Activated CD4-positive, alpha-beta T cell treated with anti-CD3 and anti-CD28 coated beads for 4 hours (primary cell): ENCODE results near the gene CPPED1.

Experiments
- DNase-seq, 2 donors: peaks; one replicate each; pipeline ENCODE4 v3.0.0-alpha.2; 2020

The CPPED1 gene

DNA sequence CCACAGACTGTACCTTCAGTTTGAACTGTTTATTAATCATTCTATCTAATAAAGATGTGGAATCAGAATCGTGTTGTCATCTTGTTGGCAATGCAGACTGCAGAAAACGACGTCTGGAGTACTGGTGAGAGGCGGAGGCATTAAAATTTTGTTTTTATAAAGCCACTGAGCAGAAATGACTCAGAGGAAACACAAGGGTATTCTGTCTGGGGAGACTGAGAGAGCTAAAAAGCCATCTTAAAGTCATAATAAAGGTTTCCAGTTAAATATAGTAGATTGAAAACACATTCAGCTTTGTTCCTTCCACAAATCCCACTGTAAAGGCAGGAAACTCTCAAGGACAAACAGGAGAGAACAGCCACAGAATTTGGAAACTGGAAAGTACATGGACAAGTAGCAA lies 74.2 kb downstream of the CPPED1 start:
- no peak for DNase-seq

DNA sequence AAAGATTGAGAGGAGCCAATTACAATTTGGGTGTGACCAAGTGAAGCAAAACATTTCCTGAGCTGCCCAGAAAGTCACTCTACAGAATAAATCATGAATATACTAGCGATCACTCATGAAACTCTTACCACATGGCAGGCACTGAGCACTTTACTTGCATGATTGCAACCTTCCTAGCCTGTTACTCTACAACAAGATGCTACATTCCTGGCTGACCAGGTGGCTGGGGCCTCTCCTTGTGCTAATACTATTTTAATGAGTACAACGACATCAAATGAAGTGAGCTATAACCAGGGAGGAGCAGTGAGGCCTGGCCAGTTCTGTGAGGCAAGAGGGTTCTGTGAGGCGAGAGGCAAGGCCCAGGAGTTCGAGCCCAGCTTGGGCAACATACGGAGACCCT lies 75.2 kb downstream of the CPPED1 start:
- no peak for DNase-seq

DNA sequence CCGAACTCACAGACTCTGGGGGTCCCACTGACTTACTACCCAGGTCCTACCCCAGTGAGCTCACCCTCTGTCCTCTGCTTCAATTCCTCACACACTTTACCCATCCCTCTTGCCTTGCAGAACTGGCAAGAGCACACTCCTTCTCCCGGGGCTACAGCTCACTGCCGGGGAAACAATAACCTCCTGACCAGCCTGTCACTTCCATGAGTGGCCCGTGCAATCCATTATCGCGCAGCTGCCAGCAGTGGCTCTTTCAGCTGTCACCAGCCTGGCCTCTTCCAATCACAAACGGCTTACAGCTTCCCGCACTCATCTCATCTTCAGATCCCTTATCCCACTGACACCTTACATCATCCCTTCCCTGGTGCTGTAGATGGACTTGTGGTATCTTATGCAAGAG lies 79.5 kb downstream of the CPPED1 start:
- no peak for DNase-seq

DNA sequence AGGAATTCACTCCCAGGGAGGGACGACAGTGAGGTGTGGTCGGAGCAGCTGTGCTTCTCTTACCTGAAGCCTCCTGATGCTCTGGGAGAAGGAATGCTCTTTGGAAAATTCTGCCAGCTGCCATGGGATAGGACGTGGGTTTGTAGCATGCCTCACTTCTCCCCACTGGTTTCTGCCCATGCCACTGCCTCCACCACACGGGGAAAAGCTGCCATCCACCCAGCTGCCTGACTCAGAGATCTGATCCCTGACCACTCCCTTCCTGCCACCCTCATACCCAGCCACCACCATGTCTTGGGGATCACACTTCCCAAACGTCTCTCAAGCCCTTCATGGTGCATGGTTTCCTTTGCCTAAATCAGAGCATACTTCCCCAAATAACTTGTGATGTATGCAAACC lies 80.0 kb downstream of the CPPED1 start:
- DNase-seq: no peak

GRCh38 chr16:12721841-12722421 lies 81.8 kb downstream of the CPPED1 start:
- no peak for DNase-seq

DNA sequence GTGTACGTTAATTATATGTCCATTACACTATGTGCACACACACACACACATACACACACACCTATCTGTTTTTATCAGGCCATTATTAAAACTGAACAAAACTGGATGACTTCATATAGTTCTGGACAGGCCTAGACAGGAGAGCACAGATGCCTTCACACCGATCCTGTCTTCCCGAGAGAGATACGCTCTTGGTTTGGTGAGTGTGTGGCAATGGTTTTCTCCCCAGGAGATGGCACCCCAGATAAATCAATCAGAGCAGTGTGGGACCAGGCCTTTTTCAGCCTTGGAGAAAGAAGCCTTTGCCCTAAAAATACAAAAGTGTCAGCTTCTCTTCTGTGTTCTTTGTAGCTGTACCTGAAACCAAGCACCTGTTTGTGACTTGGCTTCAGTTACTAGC lies 83.7 kb downstream of the CPPED1 start:
- DNase-seq: no peak

DNA sequence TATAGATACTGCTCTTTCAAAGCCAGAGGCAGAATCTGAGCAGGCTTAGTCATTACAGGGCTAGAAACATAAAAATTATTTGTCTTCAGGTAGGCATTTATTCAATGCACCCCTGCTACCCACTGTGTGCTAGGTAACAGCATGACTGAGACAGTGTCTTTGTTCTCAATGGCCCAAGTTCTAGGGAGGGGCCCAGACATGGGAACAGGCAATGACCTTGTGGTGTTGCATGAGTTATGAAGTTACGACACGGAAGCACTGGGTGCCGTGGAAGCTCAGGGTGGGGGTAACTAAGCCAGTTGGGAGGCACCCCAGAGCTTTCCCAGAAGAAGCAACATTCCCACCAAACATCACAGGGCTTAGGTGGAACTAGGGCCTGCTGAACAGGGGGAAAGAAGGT lies 87.0 kb downstream of the CPPED1 start:
- DNase-seq: no peak

GRCh38 chr16:12709807-12710206 lies 93.9 kb downstream of the CPPED1 start:
- DNase-seq: no peak

- DNase-seq: no peak
Observed at GRCh38 chr16:12708266-12708665, 95.4 kb downstream of the CPPED1 start.

DNA sequence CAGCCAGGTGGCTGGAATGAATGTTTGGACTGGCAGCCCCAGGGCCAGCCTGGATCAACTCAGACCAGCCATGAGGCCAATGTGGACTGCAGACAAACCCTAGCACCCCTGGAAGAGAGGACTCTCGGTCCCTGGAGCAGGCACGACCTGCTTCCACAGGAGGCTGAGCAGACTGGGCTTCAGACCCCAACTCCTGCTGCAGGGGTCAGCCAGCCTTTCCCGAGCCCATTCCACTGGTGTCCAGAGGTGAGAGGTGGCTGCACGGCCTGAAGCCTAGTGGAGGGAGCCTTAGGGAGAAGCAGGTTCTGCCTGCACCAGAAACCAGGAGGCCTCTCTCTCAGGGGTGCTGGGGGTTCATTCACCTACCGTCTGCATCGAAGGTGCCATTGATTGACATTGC lies 97.1 kb downstream of the CPPED1 start:
- DNase-seq: no peak

GRCh38 chr16:12704492-12705111 lies 99.1 kb downstream of the CPPED1 start:
- no peak for DNase-seq

DNA sequence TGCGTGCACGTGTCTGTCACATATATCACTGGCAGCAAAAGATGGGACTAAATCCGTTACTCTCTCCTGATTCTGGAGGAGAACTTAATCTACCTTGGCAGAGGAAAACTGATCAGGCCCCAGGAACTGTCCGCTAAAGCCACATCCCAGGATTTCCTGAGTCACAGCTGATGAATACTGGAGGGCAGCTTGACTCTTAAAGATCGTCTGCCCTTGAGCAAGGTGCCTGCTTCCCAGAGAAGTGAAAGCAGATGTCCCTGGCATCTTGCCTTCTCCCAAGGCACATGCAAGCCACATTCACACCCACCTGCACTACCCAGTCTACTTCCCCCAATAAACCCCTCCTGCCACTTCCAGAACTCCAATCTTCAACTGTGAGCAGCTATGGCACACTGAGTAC lies 99.8 kb downstream of the CPPED1 start:
- DNase-seq: no peak

- DNase-seq: no peak
Observed at GRCh38 chr16:12700161-12700560, 103.5 kb downstream of the CPPED1 start.

GRCh38 chr16:12699161-12699560 lies 104.5 kb downstream of the CPPED1 start:
- DNase-seq: no peak

DNA sequence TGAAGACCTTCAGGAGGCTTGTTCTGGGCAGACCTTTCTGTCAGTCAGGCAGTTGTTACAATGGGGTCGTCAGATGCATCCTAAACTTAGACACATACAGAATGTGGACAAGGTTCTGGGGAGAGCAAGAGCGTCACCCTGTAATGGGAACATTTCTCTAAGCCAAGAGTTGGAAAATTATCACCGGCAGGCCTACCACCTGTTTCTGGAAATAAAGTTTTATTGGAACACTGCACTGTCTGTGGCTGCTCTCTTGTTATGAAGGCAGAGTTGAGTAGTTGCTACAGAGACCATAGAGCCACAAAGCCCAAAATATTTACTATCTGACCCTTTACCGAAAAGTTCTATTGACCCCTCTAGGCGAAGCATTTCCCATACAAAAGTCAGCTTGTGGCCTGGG lies 106.2 kb downstream of the CPPED1 start:
- DNase-seq: no peak

GRCh38 chr16:12695454-12695853 lies 108.2 kb downstream of the CPPED1 start:
- no peak for DNase-seq

DNA sequence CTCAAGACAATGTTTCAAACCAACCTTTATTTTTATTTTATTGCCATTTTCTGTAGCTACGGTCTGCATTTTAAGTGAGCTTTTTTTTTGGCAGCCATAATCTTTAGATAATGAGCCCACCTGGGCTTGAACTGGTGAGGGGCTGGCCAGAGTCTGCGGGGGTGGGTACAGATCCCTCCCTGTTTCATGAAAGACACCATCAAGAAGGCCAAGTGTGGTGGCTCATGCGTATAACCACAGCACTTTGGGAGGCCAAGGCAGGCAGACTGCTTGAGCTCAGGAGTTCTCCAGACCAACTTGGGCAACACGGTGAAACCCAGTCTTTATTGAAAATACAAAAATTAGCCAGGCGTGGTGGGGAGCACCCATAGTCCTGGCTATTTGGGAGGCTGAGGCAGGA lies 113.7 kb downstream of the CPPED1 start:
- DNase-seq: no peak

GRCh38 chr16:12688951-12689850 lies 114.5 kb downstream of the CPPED1 start:
- no peak for DNase-seq

- DNase-seq: no peak
Observed at GRCh38 chr16:12685806-12686205, 117.9 kb downstream of the CPPED1 start.

DNA sequence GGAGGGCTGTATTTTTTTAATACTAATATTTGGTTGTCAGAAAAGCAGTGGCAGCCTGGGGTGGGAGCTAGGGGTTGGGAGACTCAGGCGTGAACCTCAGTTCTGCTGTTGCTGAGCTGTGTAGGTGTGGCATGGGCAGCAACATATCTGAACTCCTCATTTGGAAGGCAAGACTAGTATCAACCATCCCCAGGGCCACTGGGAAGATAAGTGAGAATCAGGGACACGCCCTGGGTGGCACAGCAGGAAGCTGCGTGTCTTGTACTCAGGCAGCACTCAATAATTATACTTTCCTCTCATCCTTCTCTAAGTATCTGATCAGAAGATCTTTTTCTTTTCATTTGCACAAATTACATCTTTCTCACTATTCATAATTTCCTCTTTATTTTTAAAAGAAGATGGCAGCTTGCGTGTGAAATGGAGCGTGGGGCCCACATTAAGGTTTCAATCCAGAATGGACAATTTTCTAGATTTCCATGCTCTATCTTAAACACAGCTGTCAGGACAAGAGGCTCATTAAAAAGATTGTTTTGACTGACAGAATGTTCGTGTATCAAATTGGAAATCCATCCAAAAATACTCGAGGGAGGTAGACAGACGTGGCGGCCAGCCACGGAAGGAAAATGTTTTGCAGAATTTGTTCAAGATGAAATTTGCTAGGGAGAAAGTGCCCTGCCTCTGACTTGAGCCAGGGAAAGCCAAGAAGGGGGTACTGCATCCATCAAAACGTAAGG lies 121.1 kb downstream of the CPPED1 start:
- DNase-seq: no peak

DNA sequence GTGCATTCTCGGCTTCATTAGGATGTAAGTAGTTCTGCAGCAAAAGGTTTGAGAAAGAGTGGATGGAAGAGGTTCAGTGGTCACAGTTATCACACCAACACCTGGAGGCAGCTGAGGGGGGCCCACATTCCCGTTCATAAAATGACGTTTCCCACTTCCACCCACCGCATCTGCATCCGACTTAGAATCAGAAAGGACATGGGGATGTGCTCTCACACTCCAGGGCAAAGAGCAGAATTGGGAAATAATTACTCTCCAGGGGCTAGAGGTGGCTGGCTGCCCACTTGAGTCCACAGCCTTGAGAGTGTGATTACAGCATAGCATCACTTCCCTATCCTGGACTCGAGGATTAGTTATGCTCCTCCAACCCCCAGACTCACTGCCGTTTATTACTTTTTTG lies 122.0 kb downstream of the CPPED1 start:
- DNase-seq: no peak

DNA sequence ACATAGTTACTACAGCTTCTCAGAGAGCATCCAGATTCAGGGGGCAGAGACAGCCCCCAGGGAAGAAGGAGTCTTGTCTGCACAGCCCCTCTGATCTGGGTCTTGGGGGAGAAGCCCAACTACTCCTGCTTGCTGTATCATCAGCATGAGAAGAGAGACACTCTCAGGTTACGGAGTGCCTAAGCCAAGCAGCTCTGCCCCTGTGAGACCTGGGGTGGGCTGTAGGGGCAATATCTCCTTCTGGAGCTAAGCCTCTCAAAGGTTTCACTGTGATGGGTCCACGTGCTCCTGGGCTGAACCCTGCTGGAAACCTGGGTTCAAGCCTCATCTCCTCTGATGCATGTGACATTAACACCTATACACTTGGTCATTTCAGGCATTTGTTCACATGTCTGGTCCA lies 123.2 kb downstream of the CPPED1 start:
- no peak for DNase-seq

DNA sequence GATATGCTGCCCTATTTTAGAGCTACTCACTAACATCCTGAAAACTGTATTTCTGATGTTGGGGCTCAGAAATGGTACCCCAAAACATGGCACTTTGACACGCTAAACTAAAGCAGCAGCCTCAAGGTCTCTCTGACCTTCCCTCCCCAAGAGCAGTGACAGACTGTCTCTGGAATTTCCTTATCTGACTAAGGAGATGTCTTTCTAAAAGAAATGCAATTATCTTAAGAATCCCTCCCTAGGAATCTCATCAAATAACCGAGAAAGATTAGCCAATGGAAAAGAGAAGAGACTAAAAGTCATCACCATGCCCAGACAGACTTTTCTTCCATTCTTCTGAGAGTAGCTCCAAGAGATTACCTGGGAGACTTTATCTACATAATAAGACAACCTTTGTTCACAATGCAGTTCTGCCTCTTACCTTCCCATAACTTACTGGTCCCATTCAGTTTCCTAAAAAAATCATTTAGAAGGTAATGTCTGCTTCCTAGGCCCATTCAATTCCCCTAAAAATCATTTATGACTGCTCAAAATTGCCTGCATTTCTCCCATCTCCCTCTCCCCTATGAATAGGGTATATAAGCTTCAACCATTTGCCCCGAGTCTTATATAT lies 123.9 kb downstream of the CPPED1 start:
- no peak for DNase-seq
